K562 (cell line): Measurements from ENCODE around the gene COL4A2.

Experiments used
- CBX3 ChIP-seq, 2 experiments: IDR thresholded peaks; 1 replicate in 1 of 2; 2 replicates in 1 of 2; pipeline ENCODE4 v1.6.1; 2012; ENCODE audit warnings: inconsistent platforms in 2 of 2, low read length in 2 of 2, borderline replicate concordance in 1 of 2, control low read depth in 1 of 2
- EZH2 ChIP-seq: IDR thresholded peaks from 2 replicates; pipeline ENCODE4 v1.6.1; 2012; ENCODE audit warnings: low read depth, mild to moderate bottlenecking, inconsistent platforms, low read length, borderline replicate concordance
- GTF2E2 ChIP-seq: fragments of 200-800 bp; sonication (Bioruptor generic); IDR thresholded peaks from 2 replicates; pipeline ENCODE4 v1.6.1; 2016; ENCODE audit warnings: missing genetic modification characterization, missing compliant biosample characterization
- HMGN3 ChIP-seq: IDR thresholded peaks from 2 replicates; pipeline ENCODE4 v1.6.1; 2011; ENCODE audit warnings: borderline replicate concordance, low read depth, mild to moderate bottlenecking, mixed read lengths, low read length; ENCODE audit not compliant: insufficient read length; ENCODE audit errors: extremely low read depth
- MCM3 ChIP-seq: fragments of 450-650 bp; IDR thresholded peaks from 2 replicates; pipeline ENCODE4 v1.6.1; 2016
- NFYB ChIP-seq: IDR thresholded peaks from 2 replicates; pipeline ENCODE4 v1.6.1; 2011; ENCODE audit warnings: mild to moderate bottlenecking, moderate library complexity; ENCODE audit not compliant: insufficient read length; ENCODE audit errors: extremely low read depth
- PHB2 ChIP-seq: fragments of 450-650 bp; IDR thresholded peaks from 2 replicates; pipeline ENCODE4 v1.6.1; 2017; ENCODE audit warnings: low read depth
- ZNF212 ChIP-seq: fragments of 450-650 bp; formaldehyde crosslinking; IDR thresholded peaks from 2 replicates; pipeline ENCODE4 v1.4.0; 2020; ENCODE audit warnings: mild to moderate bottlenecking
- TF ChIP-seq, protein P1 (sequence below): fragments of 250-450 bp; sonication (Bioruptor Pico); IDR thresholded peaks from 2 replicates; pipeline ENCODE4 v1.8.0; 2022; ENCODE audit warnings: inconsistent platforms, mild to moderate bottlenecking, moderate library complexity, borderline replicate concordance
- TF ChIP-seq, protein P2 (sequence below): fragments of 250-450 bp; sonication (Bioruptor Pico); IDR thresholded peaks from 2 replicates; pipeline ENCODE4 v1.4.0; 2020; ENCODE audit warnings: mild to moderate bottlenecking, moderate library complexity
- TF ChIP-seq, protein P3 (sequence below): fragments of 150-350 bp; IDR thresholded peaks from 2 replicates; pipeline ENCODE4 v1.6.1; 2014; ENCODE audit warnings: low read depth, mild to moderate bottlenecking, low read length, borderline replicate concordance
- TF ChIP-seq, protein P4 (sequence below), 2 experiments: fragments of 250-450 bp in 1 of 2; fragments of 450-650 bp in 1 of 2; sonication (Bioruptor Pico) in 1 of 2; IDR thresholded peaks; 2 replicates each; pipeline versions ENCODE4 v1.6.1 to v1.8.0; 2016 to 2021; ENCODE audit warnings: mild to moderate bottlenecking in 2 of 2, moderate library complexity in 2 of 2, missing compliant biosample characterization in 1 of 2, missing genetic modification characterization in 1 of 2
- TF ChIP-seq, protein P5 (sequence below): fragments of 450-650 bp; IDR thresholded peaks from 2 replicates; pipeline ENCODE4 v1.6.1; 2016; ENCODE audit warnings: low read depth, mild to moderate bottlenecking, moderate library complexity

DNA sequence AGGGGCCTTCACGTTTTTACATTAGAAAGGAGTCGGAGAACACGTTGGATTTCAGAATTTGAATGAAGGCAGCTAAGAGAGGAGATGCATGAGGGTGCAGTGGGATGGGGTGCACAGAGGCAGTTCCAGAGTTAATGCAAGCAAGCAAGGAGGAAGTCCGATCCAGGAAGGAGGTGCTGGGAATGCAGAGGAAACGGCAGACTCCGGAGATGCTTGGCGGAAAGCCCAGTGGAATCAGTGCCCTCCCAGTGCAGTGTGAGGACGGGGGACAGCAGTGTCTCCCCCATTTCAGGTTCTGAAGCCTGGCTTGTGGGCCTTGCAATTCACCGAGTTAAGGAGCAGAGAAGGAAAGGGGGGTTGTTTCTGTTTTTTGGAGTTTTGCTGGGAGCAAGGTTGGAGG is 100.4 kb downstream of the COL4A2 start:
- no peak for TF ChIP-seq CBX3 (IDR thresholded peaks at IDR 0.05; ENCODE audit: borderline replicate concordance in 1 of 2, low read length in 2 of 2)
- TF ChIP-seq, protein P1, sequence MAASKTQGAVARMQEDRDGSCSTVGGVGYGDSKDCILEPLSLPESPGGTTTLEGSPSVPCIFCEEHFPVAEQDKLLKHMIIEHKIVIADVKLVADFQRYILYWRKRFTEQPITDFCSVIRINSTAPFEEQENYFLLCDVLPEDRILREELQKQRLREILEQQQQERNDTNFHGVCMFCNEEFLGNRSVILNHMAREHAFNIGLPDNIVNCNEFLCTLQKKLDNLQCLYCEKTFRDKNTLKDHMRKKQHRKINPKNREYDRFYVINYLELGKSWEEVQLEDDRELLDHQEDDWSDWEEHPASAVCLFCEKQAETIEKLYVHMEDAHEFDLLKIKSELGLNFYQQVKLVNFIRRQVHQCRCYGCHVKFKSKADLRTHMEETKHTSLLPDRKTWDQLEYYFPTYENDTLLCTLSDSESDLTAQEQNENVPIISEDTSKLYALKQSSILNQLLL, result no peak
- TF ChIP-seq GTF2E2 (tag), result no peak
- TF ChIP-seq, protein P2, sequence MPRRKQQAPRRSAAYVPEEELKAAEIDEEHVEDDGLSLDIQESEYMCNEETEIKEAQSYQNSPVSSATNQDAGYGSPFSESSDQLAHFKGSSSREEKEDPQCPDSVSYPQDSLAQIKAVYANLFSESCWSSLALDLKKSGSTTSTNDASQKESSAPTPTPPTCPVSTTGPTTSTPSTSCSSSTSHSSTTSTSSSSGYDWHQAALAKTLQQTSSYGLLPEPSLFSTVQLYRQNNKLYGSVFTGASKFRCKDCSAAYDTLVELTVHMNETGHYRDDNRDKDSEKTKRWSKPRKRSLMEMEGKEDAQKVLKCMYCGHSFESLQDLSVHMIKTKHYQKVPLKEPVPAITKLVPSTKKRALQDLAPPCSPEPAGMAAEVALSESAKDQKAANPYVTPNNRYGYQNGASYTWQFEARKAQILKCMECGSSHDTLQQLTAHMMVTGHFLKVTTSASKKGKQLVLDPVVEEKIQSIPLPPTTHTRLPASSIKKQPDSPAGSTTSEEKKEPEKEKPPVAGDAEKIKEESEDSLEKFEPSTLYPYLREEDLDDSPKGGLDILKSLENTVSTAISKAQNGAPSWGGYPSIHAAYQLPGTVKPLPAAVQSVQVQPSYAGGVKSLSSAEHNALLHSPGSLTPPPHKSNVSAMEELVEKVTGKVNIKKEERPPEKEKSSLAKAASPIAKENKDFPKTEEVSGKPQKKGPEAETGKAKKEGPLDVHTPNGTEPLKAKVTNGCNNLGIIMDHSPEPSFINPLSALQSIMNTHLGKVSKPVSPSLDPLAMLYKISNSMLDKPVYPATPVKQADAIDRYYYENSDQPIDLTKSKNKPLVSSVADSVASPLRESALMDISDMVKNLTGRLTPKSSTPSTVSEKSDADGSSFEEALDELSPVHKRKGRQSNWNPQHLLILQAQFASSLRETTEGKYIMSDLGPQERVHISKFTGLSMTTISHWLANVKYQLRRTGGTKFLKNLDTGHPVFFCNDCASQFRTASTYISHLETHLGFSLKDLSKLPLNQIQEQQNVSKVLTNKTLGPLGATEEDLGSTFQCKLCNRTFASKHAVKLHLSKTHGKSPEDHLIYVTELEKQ, result no peak
- TF ChIP-seq ZNF212 (CRISPR knock-in tag), result no peak
- no peak for TF ChIP-seq NFYB
- TF ChIP-seq, protein P3, sequence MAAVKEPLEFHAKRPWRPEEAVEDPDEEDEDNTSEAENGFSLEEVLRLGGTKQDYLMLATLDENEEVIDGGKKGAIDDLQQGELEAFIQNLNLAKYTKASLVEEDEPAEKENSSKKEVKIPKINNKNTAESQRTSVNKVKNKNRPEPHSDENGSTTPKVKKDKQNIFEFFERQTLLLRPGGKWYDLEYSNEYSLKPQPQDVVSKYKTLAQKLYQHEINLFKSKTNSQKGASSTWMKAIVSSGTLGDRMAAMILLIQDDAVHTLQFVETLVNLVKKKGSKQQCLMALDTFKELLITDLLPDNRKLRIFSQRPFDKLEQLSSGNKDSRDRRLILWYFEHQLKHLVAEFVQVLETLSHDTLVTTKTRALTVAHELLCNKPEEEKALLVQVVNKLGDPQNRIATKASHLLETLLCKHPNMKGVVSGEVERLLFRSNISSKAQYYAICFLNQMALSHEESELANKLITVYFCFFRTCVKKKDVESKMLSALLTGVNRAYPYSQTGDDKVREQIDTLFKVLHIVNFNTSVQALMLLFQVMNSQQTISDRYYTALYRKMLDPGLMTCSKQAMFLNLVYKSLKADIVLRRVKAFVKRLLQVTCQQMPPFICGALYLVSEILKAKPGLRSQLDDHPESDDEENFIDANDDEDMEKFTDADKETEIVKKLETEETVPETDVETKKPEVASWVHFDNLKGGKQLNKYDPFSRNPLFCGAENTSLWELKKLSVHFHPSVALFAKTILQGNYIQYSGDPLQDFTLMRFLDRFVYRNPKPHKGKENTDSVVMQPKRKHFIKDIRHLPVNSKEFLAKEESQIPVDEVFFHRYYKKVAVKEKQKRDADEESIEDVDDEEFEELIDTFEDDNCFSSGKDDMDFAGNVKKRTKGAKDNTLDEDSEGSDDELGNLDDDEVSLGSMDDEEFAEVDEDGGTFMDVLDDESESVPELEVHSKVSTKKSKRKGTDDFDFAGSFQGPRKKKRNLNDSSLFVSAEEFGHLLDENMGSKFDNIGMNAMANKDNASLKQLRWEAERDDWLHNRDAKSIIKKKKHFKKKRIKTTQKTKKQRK, result no peak
- TF ChIP-seq HMGN3, result no peak
- TF ChIP-seq PHB2, result no peak
- TF ChIP-seq EZH2, result no peak
- TF ChIP-seq, protein P4, sequence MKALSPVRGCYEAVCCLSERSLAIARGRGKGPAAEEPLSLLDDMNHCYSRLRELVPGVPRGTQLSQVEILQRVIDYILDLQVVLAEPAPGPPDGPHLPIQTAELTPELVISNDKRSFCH (CRISPR knock-in tag; IDR thresholded peaks at IDR 0.05), result no peak
- TF ChIP-seq, protein P4 (tag; IDR thresholded peaks at IDR 0.05), result no peak
- TF ChIP-seq, protein P5, sequence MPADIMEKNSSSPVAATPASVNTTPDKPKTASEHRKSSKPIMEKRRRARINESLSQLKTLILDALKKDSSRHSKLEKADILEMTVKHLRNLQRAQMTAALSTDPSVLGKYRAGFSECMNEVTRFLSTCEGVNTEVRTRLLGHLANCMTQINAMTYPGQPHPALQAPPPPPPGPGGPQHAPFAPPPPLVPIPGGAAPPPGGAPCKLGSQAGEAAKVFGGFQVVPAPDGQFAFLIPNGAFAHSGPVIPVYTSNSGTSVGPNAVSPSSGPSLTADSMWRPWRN, result no peak
- no peak for TF ChIP-seq MCM3
